Gastrocnemius medialis (tissue), 4 donors: ENCODE results near the gene MORF4L2.

ENCODE experiments used
- CTCF ChIP-seq, 5 experiments: fragments of 450-650 bp in 3 of 5; fragments of 200-600 bp in 2 of 5; sonication (generic) in 2 of 5; IDR thresholded peaks in 4 of 5; conservative IDR thresholded peaks in 1 of 5; 1 replicate in 4 of 5; 2 replicates in 1 of 5; pipeline ENCODE4 v1.5.1; 2016 to 2019; ENCODE audit warnings: antibody characterized with exemption in 5 of 5, mild to moderate bottlenecking in 3 of 5, moderate library complexity in 3 of 5
- POLR2A ChIP-seq, 2 donors: fragments of 450-650 bp; IDR thresholded peaks; one replicate each; pipeline ENCODE4 v1.6.1; 2017; ENCODE audit warnings: antibody characterized with exemption in 2 of 2, mild to moderate bottlenecking in 2 of 2, moderate library complexity in 2 of 2

GRCh38 chrX:103658681-103659433, 27.6 kb downstream of the MORF4L2 start:
- TF ChIP-seq CTCF (IDR thresholded peaks at IDR 0.05 in 4 of 5, conservative IDR thresholded peaks at IDR 0.05 in 1 of 5): no peak
- no peak for TF ChIP-seq POLR2A (IDR thresholded peaks at IDR 0.05)
